ENCODE data around the gene MRPL11. TPM values are rescaled to one million over a fixed set of nuclear protein-coding genes. Genes with fewer than 3 reads are reported as not detected.

Gene MRPL11
- total and polyA plus RNA-seq, 2 of the 13 experiments (the other 11 are each of a cell fraction or from before 2014, with no cell fraction given) = 72.9 to 176 TPM

GRCh38 chr11:66408488-66409214 is 30.0 kb downstream of the MRPL11 start (continued):
- TF ChIP-seq ZBTB34 (CRISPR knock-in tag; IDR thresholded peaks at IDR 0.05) (no peak), KMT2A (CRISPR knock-in tag; IDR thresholded peaks at IDR 0.05) (no peak), TARDBP (CRISPR knock-in tag; IDR thresholded peaks at IDR 0.05) (peak; percentile 47; the same call in 1 of the 2 replicates), FOSL2 (CRISPR knock-in tag; IDR thresholded peaks at IDR 0.05) (peak; percentile 48; the same call in 1 of the 2 replicates), NPAS2 (CRISPR knock-in tag; IDR thresholded peaks at IDR 0.05; ENCODE audit: borderline replicate concordance) (no peak), YY1 (IDR thresholded peaks at IDR 0.05; ENCODE audit: insufficient read depth, insufficient replicate concordance, low read depth, low read length) (peak; percentile 58), ZNF281 (CRISPR knock-in tag; IDR thresholded peaks at IDR 0.05; ENCODE audit: borderline replicate concordance) (no peak), HMGA1 (CRISPR knock-in tag; conservative IDR thresholded peaks at IDR 0.05) (no peak), ZNF784 (CRISPR knock-in tag; IDR thresholded peaks at IDR 0.05; ENCODE audit: borderline replicate concordance) (no peak), ATAD3A (CRISPR knock-in tag; IDR thresholded peaks at IDR 0.05) (no peak), NFAT5 (CRISPR knock-in tag; IDR thresholded peaks at IDR 0.05) (no peak), ZNF816 (CRISPR knock-in tag; IDR thresholded peaks at IDR 0.05; ENCODE audit: borderline replicate concordance) (no peak), RNF2 (conservative IDR thresholded peaks at IDR 0.05; ENCODE audit: low read depth) (no peak), NR1H2 (CRISPR knock-in tag; IDR thresholded peaks at IDR 0.05; ENCODE audit: borderline replicate concordance, low read depth) (no peak), ZNF138 (CRISPR knock-in tag; IDR thresholded peaks at IDR 0.05; ENCODE audit: low read depth) (no peak), ZNF33A (CRISPR knock-in tag; IDR thresholded peaks at IDR 0.05; ENCODE audit: borderline replicate concordance) (no peak), PREB (CRISPR knock-in tag; IDR thresholded peaks at IDR 0.05) (no peak)

Measured in HepG2 (cell line).